ENCODE results near the gene HSF2. TPM values are rescaled to one million over a fixed set of nuclear protein-coding genes. Genes with fewer than 3 reads are reported as not detected.

Gene HSF2
- total and polyA plus RNA-seq, 9 donors = 24.1 to 30.8 (median 28.6) TPM

DNA sequence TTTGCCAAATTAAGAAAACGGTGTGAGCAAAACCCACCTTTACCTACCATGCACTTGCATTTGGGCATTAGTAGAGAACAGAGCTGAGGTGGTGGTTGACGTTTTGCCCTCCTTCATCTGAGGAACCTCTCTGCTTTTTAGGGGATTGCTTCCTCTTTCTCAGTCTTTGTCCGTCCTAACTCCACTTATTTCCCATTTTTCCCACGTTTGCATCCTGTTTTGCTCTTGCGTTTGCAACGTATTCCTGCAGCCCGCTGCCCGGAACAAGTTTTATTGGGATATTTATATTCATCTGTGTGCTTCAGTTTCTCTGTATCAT, 72.5 kb downstream of the HSF2 start:
- Histone ChIP-seq H3K4me1 (ENCODE audit: control insufficient read depth, insufficient read depth, low read length) (no peaks in the 10 kb centered on the region), H3K4me3 (ENCODE audit: low read length) (peak overlapping the region; percentile 100), H3K27me3 (ENCODE audit: control insufficient read depth, insufficient read depth, low read length) (no peaks in the 10 kb centered on the region), H3K36me3 (ENCODE audit: control insufficient read depth, insufficient read depth, low read length) (no peaks in the 10 kb centered on the region), H3K27ac (ENCODE audit: low read length) (peak overlapping the region; percentile 100), H3K9me3 (replicated peaks; ENCODE audit: control insufficient read depth, low read depth, low read length) (no peaks in the 10 kb centered on the region)
- no CpG with 5 or more reads among the region's 8 CpGs for WGBS (ENCODE audit: insufficient coverage)
- DNase-seq = no peak

DNA sequence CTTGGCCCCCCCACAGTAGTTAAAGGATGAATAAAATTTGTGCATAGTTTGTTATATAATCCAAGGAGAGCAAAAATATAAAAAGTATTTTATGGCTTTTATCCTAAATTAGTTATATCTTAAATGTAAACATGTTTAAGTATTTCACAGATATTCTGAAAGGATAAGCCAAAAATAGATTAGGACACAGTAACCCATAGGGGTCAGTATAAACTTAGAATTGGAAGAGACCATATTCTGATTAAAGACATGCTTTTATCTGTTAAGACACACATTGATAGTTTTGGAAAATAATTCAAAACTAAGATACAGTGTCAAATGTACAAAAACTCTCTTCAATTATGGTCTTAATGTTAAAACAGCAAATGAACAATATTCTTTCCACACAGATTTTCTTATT, 76.7 kb downstream of the HSF2 start:
- Histone ChIP-seq H3K27ac (ENCODE audit: low read length) (no peak overlapping the region), H3K9me3 (replicated peaks; ENCODE audit: control insufficient read depth, low read depth, low read length) (no peaks in the 10 kb centered on the region), H3K36me3 (ENCODE audit: control insufficient read depth, insufficient read depth, low read length) (no peaks in the 10 kb centered on the region), H3K4me3 (ENCODE audit: low read length) (no peak overlapping the region), H3K27me3 (ENCODE audit: control insufficient read depth, insufficient read depth, low read length) (no peaks in the 10 kb centered on the region), H3K4me1 (ENCODE audit: control insufficient read depth, insufficient read depth, low read length) (no peaks in the 10 kb centered on the region)
- DNase-seq = peak; percentile 30

DNA sequence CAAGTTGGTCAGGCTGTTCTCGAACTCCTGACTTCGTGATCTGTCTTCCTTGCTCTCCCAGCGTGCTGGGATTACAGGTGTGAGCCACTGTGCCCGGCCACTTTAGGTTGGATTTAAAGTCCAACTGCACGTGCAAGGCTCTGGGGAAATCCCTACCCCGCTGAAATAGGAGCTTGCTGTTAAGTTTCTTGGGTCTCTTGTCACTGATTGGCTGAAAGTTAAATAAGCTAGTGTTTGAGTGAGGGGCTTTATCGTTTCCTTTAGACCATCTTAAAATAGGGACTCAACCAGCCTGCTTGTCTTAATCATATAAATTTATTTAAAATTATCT, 83.3 kb downstream of the HSF2 start:
- no peaks in the 10 kb centered on the region for H3K9me3 ChIP-seq (replicated peaks; ENCODE audit: control insufficient read depth, low read depth, low read length)
- no peak overlapping the region for H3K4me3 ChIP-seq (ENCODE audit: low read length)
- no peaks in the 10 kb centered on the region for H3K4me1 ChIP-seq (ENCODE audit: control insufficient read depth, insufficient read depth, low read length)
- WGBS (ENCODE audit: insufficient coverage) = 91% methylated on average over 3 of the region's 7 CpGs
- no peaks in the 10 kb centered on the region for H3K27me3 ChIP-seq (ENCODE audit: control insufficient read depth, insufficient read depth, low read length)
- no peak overlapping the region for H3K27ac ChIP-seq (ENCODE audit: low read length)
- no peaks in the 10 kb centered on the region for H3K36me3 ChIP-seq (ENCODE audit: control insufficient read depth, insufficient read depth, low read length)
- no peak for DNase-seq

Other genes with a start within 250 kb of the HSF2 start
- gene SERINC1, start 72.2 kb downstream of the HSF2 start, total RNA-seq = 127 TPM
- 100 to 1,000 TPM; 106 to 146 (median 135) TPM for gene SERINC1, start 72.2 kb downstream of the HSF2 start, polyA plus RNA-seq (ENCODE audit: insufficient read depth in 1 of 8, insufficient read length in 8 of 8, low replicate concordance in 1 of 8)
- 1.6 TPM for gene PKIB, start 210.8 kb downstream of the HSF2 start, total RNA-seq
- 1 to 10 TPM in 6 of 8 donors, under 1 TPM in 2; 0.71 to 4.8 (median 1.6) TPM for gene PKIB, start 210.8 kb downstream of the HSF2 start, polyA plus RNA-seq (ENCODE audit: insufficient read depth in 1 of 8, insufficient read length in 8 of 8, low replicate concordance in 1 of 8)